ENCODE results near the gene ATXN1. TPM values are rescaled to one million over a fixed set of nuclear protein-coding genes. Genes with fewer than 3 reads are reported as not detected.

The ATXN1 gene
- total and polyA plus RNA-seq, 2 of the 8 experiments (the other 6 are each of a cell fraction or from before 2014, with no cell fraction given), result 1.6 to 4.0 TPM

DNA sequence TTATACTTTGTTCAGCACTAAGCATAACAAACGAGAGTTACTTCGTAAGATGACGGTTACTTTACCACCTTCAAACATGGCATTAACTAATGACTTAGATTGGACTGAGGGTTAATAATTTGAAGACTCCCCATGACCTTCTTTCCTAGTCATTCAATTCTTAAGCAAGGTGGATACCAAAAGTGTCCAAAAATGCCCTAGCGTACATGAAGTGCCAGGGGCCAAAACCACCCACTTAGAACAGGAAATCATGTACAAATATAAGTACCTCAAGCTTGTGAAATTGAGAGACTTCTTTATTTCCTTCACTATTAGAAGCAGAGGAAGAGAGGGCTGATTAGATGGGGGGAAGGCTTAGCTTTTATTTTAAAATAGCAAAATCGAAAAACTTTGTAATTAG is 166.4 kb downstream of the ATXN1 start:
- Histone ChIP-seq H3K14ac (ENCODE audit: insufficient read length) (no peak overlapping the region), H3K79me2 (ENCODE audit: control insufficient read depth in 1 of 2, insufficient read depth in 2 of 2, low read length in 2 of 2) (no peaks in the 10 kb centered on the region), H2BK20ac (ENCODE audit: low read length) (no peak overlapping the region), H3K4me1 (replicated peaks in 1 of 4; ENCODE audit: control insufficient read depth in 3 of 4, insufficient read depth in 4 of 4, low read length in 3 of 4) (peaks cover 0 to 3% (median under 1%) of the 10 kb centered on the region in 4 experiments; a peak in 1 of 7 replicates), H4K91ac (replicated peaks; ENCODE audit: insufficient read length, low read length) (no peak overlapping the region), H3K23me2 (ENCODE audit: low read depth, low read length) (no peaks in the 10 kb centered on the region), H3K4ac (replicated peaks; ENCODE audit: insufficient read length, low read depth, low read length) (no peak overlapping the region), H4K20me1 (replicated peaks in 1 of 2; ENCODE audit: control insufficient read depth in 1 of 2, insufficient read depth in 2 of 2, low read length in 2 of 2) (no peaks in the 10 kb centered on the region), H3K18ac (ENCODE audit: extremely low read depth, low read length) (no peak overlapping the region), H3K23ac (ENCODE audit: insufficient read length) (no peak overlapping the region), H4K8ac (ENCODE audit: extremely low read depth, insufficient read depth, low read length) (no peak overlapping the region), H2BK15ac (ENCODE audit: low read length) (no peak overlapping the region), H2BK12ac (ENCODE audit: low read depth, low read length) (no peak overlapping the region), H2BK120ac (replicated peaks; ENCODE audit: low read depth, low read length) (no peak overlapping the region), H2AFZ (ENCODE audit: low read length) (no peak overlapping the region), H3K27me3 (replicated peaks in 1 of 4; ENCODE audit: control insufficient read depth in 3 of 4, extremely low read depth in 1 of 4, insufficient read depth in 3 of 4, low read length in 3 of 4) (no peaks in the 10 kb centered on the region), H2AK5ac (ENCODE audit: low read depth, low read length) (no peak overlapping the region), H3K27ac (ENCODE audit: low read depth, low read length) (no peak overlapping the region), H3K9ac (replicated peaks in 1 of 4; ENCODE audit: extremely low read depth in 1 of 4, low read depth in 3 of 4, low read length in 3 of 4) (no peak overlapping the region), H3K56ac (replicated peaks; ENCODE audit: insufficient read length, low read depth, low read length) (no peak overlapping the region), H3K4me3 (ENCODE audit: extremely low read depth in 1 of 4, insufficient read depth in 2 of 4, low read depth in 3 of 4, low read length in 4 of 4) (no peak overlapping the region), H3K9me3 (ENCODE audit: insufficient read depth in 2 of 2, low read depth in 1 of 2, low read length in 1 of 2) (no peaks in the 10 kb centered on the region), H3K4me2 (ENCODE audit: insufficient read depth in 1 of 2, low read depth in 2 of 2, low read length in 2 of 2) (no peak overlapping the region), H2BK5ac (ENCODE audit: low read depth, low read length) (no peak overlapping the region), H3K79me1 (ENCODE audit: low read depth, low read length) (peaks cover 3% of the 10 kb centered on the region; the same call in 1 of the 2 replicates), H4K5ac (ENCODE audit: insufficient read length, low read depth, low read length) (no peak overlapping the region), H3K36me3 (ENCODE audit: control insufficient read depth in 2 of 4, insufficient read depth in 4 of 4, low read length in 3 of 4) (no peaks in the 10 kb centered on the region)
- no peak for FAIRE-seq
- ChIA-PET POLR2A (ENCODE audit: partially characterized antibody) (no interaction called here), CTCF (ENCODE audit: partially characterized antibody) (interaction anchor here (0.9 to 1.2 kb wide), 2 partner anchors 12 to 57 kb away, joined by 3 to 4 read pairs; no protein-coding TSS in a partner anchor)
- 95% methylated on average over 5 of the region's 5 CpGs; no CpG with 5 or more reads in 1 of the 2 experiments for WGBS, 2 experiments (ENCODE audit: extremely low coverage in 1 of 2, insufficient coverage in 1 of 2, insufficient read length in 1 of 2, insufficient replicate concordance in 2 of 2, low coverage in 1 of 2, low lambda C conversion rate in 2 of 2, missing lambda C conversion rate in 1 of 2)
- TF ChIP-seq EZH2 (IDR thresholded peaks at IDR 0.05; ENCODE audit: low read depth, low read length, severe bottlenecking), result no peak
- no peak for TF ChIP-seq SAP30 (IDR thresholded peaks at IDR 0.05; ENCODE audit: insufficient read depth, insufficient replicate concordance, low read length)
- no peak for TF ChIP-seq HDAC6 (IDR thresholded peaks at IDR 0.05; ENCODE audit: low read depth, low read length)
- TF ChIP-seq KDM4A (IDR thresholded peaks at IDR 0.05; ENCODE audit: low read depth, low read length, severe bottlenecking), result no peak
- TF ChIP-seq JUN (IDR thresholded peaks at IDR 0.05; ENCODE audit: low read depth, low read length), result no peak
- TF ChIP-seq SUZ12 (IDR thresholded peaks at IDR 0.05; ENCODE audit: low read length), result no peak
- TF ChIP-seq JUND (IDR thresholded peaks at IDR 0.05; ENCODE audit: low read length), result no peak
- TF ChIP-seq CBX8 (IDR thresholded peaks at IDR 0.05; ENCODE audit: borderline replicate concordance, low read depth, low read length), result no peak
- TF ChIP-seq TBP (IDR thresholded peaks at IDR 0.05; ENCODE audit: low read depth, low read length), result no peak
- no peak for DNase-seq (ENCODE audit: low read depth in 1 of 2, low spot score in 2 of 2)
